ENCODE results near the gene CCM2L. TPM values are rescaled to one million over a fixed set of nuclear protein-coding genes. Genes with fewer than 3 reads are reported as not detected.
A peak's percentile ranks its signal among the peaks of the same experiment; 100 is the strongest.

CCM2L gene
- 31.1 and 35.5 TPM in 2 replicates for total RNA-seq

- peak; percentile 65 for DNase-seq
Observed at GRCh38 chr20:32010101-32010500, at the start of gene CCM2L. TSS of gene CCM2L (plus strand) at chr20:32010438. CDS start at chr20:32010455, 17 bp downstream.

GRCh38 chr20:31962761-31963160 lies 47.5 kb upstream of the CCM2L start:
- DNase-seq: no peak

GRCh38 chr20:31963889-31964288 lies 46.3 kb upstream of the CCM2L start:
- no peak for DNase-seq

- no peak for DNase-seq
Observed at GRCh38 chr20:31966991-31967655, 43.1 kb upstream of the CCM2L start.

- no peak for DNase-seq
Observed at GRCh38 chr20:31967830-31968249, 42.4 kb upstream of the CCM2L start, which contains the start of gene XKR7. TSS of gene XKR7 (plus strand) at chr20:31968151. CDS start at chr20:31968176, 25 bp downstream.

GRCh38 chr20:31968291-31969126 lies 41.7 kb upstream of the CCM2L start:
- peak; percentile 81 for DNase-seq

- no peak for DNase-seq
Observed at GRCh38 chr20:31969991-31970390, 40.2 kb upstream of the CCM2L start.

GRCh38 chr20:31972471-31973021 lies 37.7 kb upstream of the CCM2L start:
- no peak for DNase-seq

GRCh38 chr20:31974296-31974695 lies 35.9 kb upstream of the CCM2L start:
- DNase-seq: no peak

GRCh38 chr20:31974951-31975487 lies 35.2 kb upstream of the CCM2L start:
- no peak for DNase-seq

- no peak for DNase-seq
Observed at GRCh38 chr20:31975874-31976273, 34.4 kb upstream of the CCM2L start.

GRCh38 chr20:31977080-31977479 lies 33.2 kb upstream of the CCM2L start:
- no peak for DNase-seq

GRCh38 chr20:31979713-31980426 lies 30.4 kb upstream of the CCM2L start:
- no peak for DNase-seq

- DNase-seq: no peak
Observed at GRCh38 chr20:31981784-31982183, 28.5 kb upstream of the CCM2L start.

- DNase-seq: no peak
Observed at GRCh38 chr20:31984981-31985471, 25.2 kb upstream of the CCM2L start.

GRCh38 chr20:31987744-31988143 lies 22.5 kb upstream of the CCM2L start:
- DNase-seq: peak; percentile 64

GRCh38 chr20:31988430-31989015 lies 21.7 kb upstream of the CCM2L start:
- DNase-seq: no peak

GRCh38 chr20:31989030-31989645 lies 21.1 kb upstream of the CCM2L start:
- no peak for DNase-seq

- DNase-seq: no peak
Observed at GRCh38 chr20:31990641-31991338, 19.4 kb upstream of the CCM2L start.

GRCh38 chr20:31991339-31991705 lies 18.9 kb upstream of the CCM2L start:
- no peak for DNase-seq

- no peak for DNase-seq
Observed at GRCh38 chr20:31992086-31992485, 18.2 kb upstream of the CCM2L start.

Data from dermis blood vessel endothelial cell (primary cell).